ENCODE data around the gene ABCC10. TPM values are rescaled to one million over a fixed set of nuclear protein-coding genes. Genes with fewer than 3 reads are reported as not detected.

Gene ABCC10
- total RNA-seq, 1 donor from 2014 or later: 55.8 TPM

GRCh38 chr6:43481591-43482236 lies 54.4 kb downstream of the ABCC10 start:
- Mint-ChIP-seq H3K27me3 (ENCODE audit: low read depth) (no peaks in the 10 kb centered on the region), H3K36me3 (no peaks in the 10 kb centered on the region), H3K4me1 (peaks cover 37% of the 10 kb centered on the region), H3K9me3 (no peaks in the 10 kb centered on the region), H3K4me3 (no peak overlapping the region), H3K27ac (peak overlapping the region; percentile 7)
- TF ChIP-seq CTCF (IDR thresholded peaks at IDR 0.05; ENCODE audit: unreplicated experiment): no peak
- no peak for DNase-seq (ENCODE audit: low spot score in 2 of 2, unreplicated experiment in 2 of 2)

DNA sequence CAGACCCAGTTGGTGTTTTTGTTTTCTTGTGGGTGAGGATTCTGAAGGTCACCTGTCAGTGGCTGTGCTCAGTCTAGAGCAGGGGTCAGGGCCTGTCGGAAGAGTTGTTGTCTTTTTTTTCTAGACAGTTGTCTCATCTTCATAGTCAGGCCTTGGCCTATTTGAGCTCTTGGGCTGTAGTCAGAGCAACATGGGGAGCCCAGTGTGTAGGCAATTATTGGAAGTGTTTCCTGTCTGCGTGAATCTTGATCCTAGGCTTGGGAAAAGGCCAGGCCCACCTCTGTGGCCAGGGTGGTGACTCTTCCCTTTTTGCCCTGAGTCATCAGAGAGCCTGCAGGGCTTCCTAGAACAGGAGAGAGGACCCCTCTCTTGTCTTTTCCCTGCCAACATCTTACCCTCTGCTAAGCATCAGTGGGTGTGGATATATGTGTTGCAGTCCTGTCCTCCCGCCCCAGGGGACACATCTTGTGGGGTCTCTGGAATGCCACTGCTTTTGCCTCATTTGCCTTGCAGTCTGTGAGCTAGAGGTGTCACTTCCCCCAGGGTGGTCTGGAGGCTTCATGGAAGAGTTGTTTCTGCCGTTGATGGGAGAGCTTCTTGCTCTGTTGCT lies 61.4 kb downstream of the ABCC10 start:
- H3K4me1 Mint-ChIP-seq: peaks cover 2% of the 10 kb centered on the region
- TF ChIP-seq CTCF (IDR thresholded peaks at IDR 0.05; ENCODE audit: unreplicated experiment): no peak
- DNase-seq (ENCODE audit: low spot score in 2 of 2, unreplicated experiment in 2 of 2): no peak
- no peak overlapping the region for H3K27ac Mint-ChIP-seq
- no peaks in the 10 kb centered on the region for H3K9me3 Mint-ChIP-seq
- no peak overlapping the region for H3K4me3 Mint-ChIP-seq
- no peaks in the 10 kb centered on the region for H3K36me3 Mint-ChIP-seq
- H3K27me3 Mint-ChIP-seq (ENCODE audit: low read depth): no peaks in the 10 kb centered on the region

- Mint-ChIP-seq H3K9me3 (no peaks in the 10 kb centered on the region), H3K4me3 (no peak overlapping the region)
- DNase-seq (ENCODE audit: low spot score in 2 of 2, unreplicated experiment in 2 of 2): no peak
Observed at GRCh38 chr6:43489277-43490072, 62.1 kb downstream of the ABCC10 start.

GRCh38 chr6:43490523-43490939 lies 63.2 kb downstream of the ABCC10 start:
- H3K4me3 Mint-ChIP-seq: no peak overlapping the region
- H3K4me1 Mint-ChIP-seq: peaks cover 12% of the 10 kb centered on the region
- no peak for TF ChIP-seq CTCF (IDR thresholded peaks at IDR 0.05; ENCODE audit: unreplicated experiment)
- no peaks in the 10 kb centered on the region for H3K27me3 Mint-ChIP-seq (ENCODE audit: low read depth)
- no peak for DNase-seq (ENCODE audit: low spot score in 2 of 2, unreplicated experiment in 2 of 2)
- H3K9me3 Mint-ChIP-seq: no peaks in the 10 kb centered on the region
- no peak overlapping the region for H3K27ac Mint-ChIP-seq
- H3K36me3 Mint-ChIP-seq: no peaks in the 10 kb centered on the region

More at GRCh38 chr6:43489277-43490072, 62.1 kb downstream of the ABCC10 start:
- no peak for TF ChIP-seq CTCF (IDR thresholded peaks at IDR 0.05; ENCODE audit: unreplicated experiment)
- no peaks in the 10 kb centered on the region for H3K36me3 Mint-ChIP-seq
- peak overlapping the region; percentile 5 for H3K27ac Mint-ChIP-seq
- H3K27me3 Mint-ChIP-seq (ENCODE audit: low read depth): no peaks in the 10 kb centered on the region
- peaks cover 7% of the 10 kb centered on the region for H3K4me1 Mint-ChIP-seq

DNA sequence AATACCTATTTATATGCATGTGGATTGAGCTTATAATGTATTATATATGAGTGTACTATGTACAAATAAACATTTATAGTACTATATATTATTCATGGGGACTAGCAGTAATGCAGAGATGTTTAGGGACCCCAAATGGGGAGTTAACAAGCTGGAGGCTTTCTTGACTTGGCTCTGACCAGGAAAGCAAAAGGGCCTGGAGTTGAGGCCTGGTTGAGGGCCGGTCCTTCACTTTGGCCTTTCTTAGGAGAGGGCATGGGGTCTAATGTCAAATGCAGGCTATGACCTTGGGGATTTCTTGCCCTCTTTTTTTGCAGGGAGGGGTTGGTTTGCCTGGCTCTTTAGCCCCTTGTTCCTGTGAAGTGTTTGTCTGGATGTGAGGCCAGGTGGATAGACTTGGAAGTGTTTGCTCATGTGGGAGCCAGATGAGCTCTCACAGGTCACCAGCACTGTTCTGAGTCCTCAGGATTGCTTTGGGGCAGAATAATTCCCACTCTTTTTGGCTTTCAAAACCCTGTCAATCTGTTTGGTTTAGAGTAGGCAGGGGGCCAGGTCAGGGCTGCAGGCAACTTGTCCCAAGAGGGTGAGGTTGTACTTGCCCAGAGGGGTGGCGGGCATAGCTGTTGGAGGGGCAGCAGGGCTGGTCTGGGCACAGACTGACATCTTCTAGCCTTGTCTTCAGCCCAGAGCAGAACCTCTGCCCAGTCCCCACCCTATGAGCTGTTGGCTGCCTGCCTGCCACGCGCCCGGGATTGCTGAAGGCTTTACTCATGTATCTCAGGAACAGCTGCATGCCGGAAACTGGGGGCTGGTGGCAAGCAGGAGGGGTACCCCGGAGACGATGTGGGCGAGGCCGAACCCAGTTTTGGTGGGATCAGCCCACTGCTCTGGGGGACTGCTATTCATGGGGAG lies 64.7 kb downstream of the ABCC10 start:
- TF ChIP-seq CTCF (IDR thresholded peaks at IDR 0.05; ENCODE audit: unreplicated experiment): no peak
- Mint-ChIP-seq H3K27me3 (ENCODE audit: low read depth) (no peaks in the 10 kb centered on the region), H3K36me3 (no peaks in the 10 kb centered on the region), H3K27ac (no peak overlapping the region), H3K4me1 (peaks cover 27% of the 10 kb centered on the region), H3K4me3 (no peak overlapping the region), H3K9me3 (no peaks in the 10 kb centered on the region)
- DNase-seq (ENCODE audit: low spot score in 2 of 2, unreplicated experiment in 2 of 2): no peak

All from mesothelial cell of epicardium (in vitro differentiated cells).